HCT116 (cell line): Measurements from ENCODE around the gene IDH3G. TPM values are rescaled to one million over a fixed set of nuclear protein-coding genes. Genes with fewer than 3 reads are reported as not detected.

Source experiments
- ATAC-seq: fragments of 200-7000 bp; cut with Tn5 transposase; 2 replicates; pipeline ENCODE4 v1.9.1; 2020; ENCODE audit warnings: mild to moderate bottlenecking, moderate library complexity
- BruUV-seq: library from RNA; stranded (reverse); fragments of 400-500 nt; replicated peaks from 2 replicates; lab custom pipeline; 2021; lab: Mats Ljungman, UMichigan
- CTCF ChIA-PET: fragments of 300-600 bp; sonication (Branson Sonifier 250); formaldehyde crosslinking; loops from one replicate; lab custom pipeline; 2021; ENCODE audit warnings: antibody characterized with exemption; lab: Charles Lee
- POLR2A ChIA-PET: fragments of 300-600, 350-600 bp; sonication (Branson Sonifier 250); formaldehyde crosslinking; loops from one replicate; lab custom pipeline; 2021; ENCODE audit warnings: antibody characterized with exemption; lab: Charles Lee
- RAD21 ChIA-PET, 2 experiments: fragments of 300-600 bp; sonication (Branson Sonifier 250); formaldehyde crosslinking; loops; one replicate each; lab custom pipeline; 2023; ENCODE audit warnings: low total read pairs in 2 of 2; ENCODE audit not compliant: uncharacterized antibody in 2 of 2, unreplicated experiment in 2 of 2, low non-redundant PET in 1 of 2; lab: Charles Lee
- DNase-seq: peaks from one replicate; pipeline ENCODE4 v3.0.0-alpha.2; 2010; ENCODE audit warnings: low read depth, low spot score
- H2AFZ ChIP-seq: fragments of 200-600 bp; shearing (Covaris generic), sonication (generic); 2 replicates; pipeline ENCODE4 v1.6.1; 2017; ENCODE audit warnings: low read depth, mixed run types, mixed read lengths, antibody characterized with exemption, low read length; ENCODE audit not compliant: poor library complexity, severe bottlenecking
- H3K27ac ChIP-seq: 2 replicates; pipeline ENCODE4 v1.5.1; 2012; ENCODE audit warnings: low read depth, low read length
- H3K27me3 ChIP-seq: fragments of 200-600 bp; sonication (generic); 2 replicates; pipeline ENCODE4 v1.6.1; 2016; ENCODE audit warnings: mixed run types, low read length, mixed read lengths; ENCODE audit not compliant: insufficient read depth
- H3K36me3 ChIP-seq, 2 experiments: fragments of 200-500 bp in 1 of 2; fragments of 200-600 bp in 1 of 2; sonication (Bioruptor generic) in 1 of 2; sonication (generic) in 1 of 2; 2 replicates each; pipeline versions ENCODE4 v1.5.1 to v1.6.1; 2014 to 2016; ENCODE audit warnings: low read length in 2 of 2, inconsistent platforms in 1 of 2, mixed read lengths in 1 of 2, mixed run types in 1 of 2; ENCODE audit not compliant: insufficient read depth in 2 of 2, control insufficient read depth in 1 of 2
- H3K4me1 ChIP-seq, 2 experiments: fragments of 200-600 bp in 1 of 2; sonication (generic) in 1 of 2; 2 replicates each; pipeline versions ENCODE4 v1.5.1 to v1.6.1; 2012 to 2017; ENCODE audit warnings: low read length in 2 of 2, inconsistent platforms in 1 of 2, mild to moderate bottlenecking in 1 of 2, mixed read lengths in 1 of 2, mixed run types in 1 of 2, moderate library complexity in 1 of 2; ENCODE audit not compliant: insufficient read depth in 2 of 2, control insufficient read depth in 1 of 2
- H3K4me2 ChIP-seq: fragments of 200-600 bp; sonication (generic); 2 replicates; pipeline ENCODE4 v1.6.1; 2017; ENCODE audit warnings: mixed run types, low read length, mixed read lengths
- H3K4me3 ChIP-seq, 2 experiments: fragments of 200-600 bp in 1 of 2; sonication (generic) in 1 of 2; replicated peaks in 1 of 2; 2 replicates each; pipeline ENCODE4 v1.5.1; 2011 to 2016; ENCODE audit warnings: low read length in 2 of 2, control low read depth in 1 of 2, low read depth in 1 of 2, mild to moderate bottlenecking in 1 of 2, mixed read lengths in 1 of 2, mixed run types in 1 of 2
- H3K79me2 ChIP-seq: fragments of 200-600 bp; sonication (generic); 2 replicates; pipeline ENCODE4 v1.6.1; 2017; ENCODE audit warnings: mild to moderate bottlenecking, mixed run types, low read length, moderate library complexity, mixed read lengths; ENCODE audit not compliant: insufficient read depth
- H3K9ac ChIP-seq: fragments of 200-600 bp; sonication (generic); 2 replicates; pipeline ENCODE4 v1.6.1; 2016; ENCODE audit warnings: low read length, mixed read lengths
- H3K9me2 ChIP-seq: fragments of 200-600 bp; sonication (generic), shearing (Covaris generic); 2 replicates; pipeline ENCODE4 v1.6.1; 2017; ENCODE audit warnings: mixed run types, mild to moderate bottlenecking, moderate library complexity; ENCODE audit not compliant: insufficient read depth
- H3K9me3 ChIP-seq, 2 experiments: fragments of 200-500 bp in 1 of 2; fragments of 200-600 bp in 1 of 2; sonication (Bioruptor generic) in 1 of 2; sonication (generic) in 1 of 2; 2 replicates each; pipeline ENCODE4 v1.6.1; 2014 to 2017; ENCODE audit warnings: low read length in 2 of 2, mixed read lengths in 2 of 2, inconsistent platforms in 1 of 2, low read depth in 1 of 2, mild to moderate bottlenecking in 1 of 2, mixed run types in 1 of 2, moderate library complexity in 1 of 2; ENCODE audit not compliant: control insufficient read depth in 1 of 2, insufficient read depth in 1 of 2
- H4K20me1 ChIP-seq: fragments of 200-600 bp; sonication (generic), shearing (Covaris generic); 2 replicates; pipeline ENCODE4 v1.6.1; 2017; ENCODE audit warnings: mixed run types, mild to moderate bottlenecking, moderate library complexity; ENCODE audit not compliant: insufficient read depth
- CBX3 ChIP-seq: IDR thresholded peaks from 2 replicates; pipeline ENCODE4 v1.6.1; 2012; ENCODE audit warnings: low read depth
- CEBPB ChIP-seq: IDR thresholded peaks from 2 replicates; pipeline ENCODE4 v1.6.1; 2012; ENCODE audit warnings: low read depth
- ELF1 ChIP-seq: IDR thresholded peaks from 2 replicates; pipeline ENCODE4 v1.6.1; 2012; ENCODE audit warnings: low read depth, borderline replicate concordance
- EZH2 ChIP-seq: fragments of 200-600 bp; sonication (generic); IDR thresholded peaks from 2 replicates; pipeline ENCODE4 v1.6.1; 2017; ENCODE audit warnings: antibody characterized with exemption, mixed run types
- MAX ChIP-seq: IDR thresholded peaks from 2 replicates; pipeline ENCODE4 v1.6.1; 2012
- POLR2A ChIP-seq: IDR thresholded peaks from 2 replicates; pipeline ENCODE4 v1.7.0; 2011; ENCODE audit warnings: borderline replicate concordance; ENCODE audit not compliant: insufficient read depth, insufficient read length; ENCODE audit errors: extremely low read depth
- POLR2AphosphoS5 ChIP-seq: IDR thresholded peaks from 2 replicates; pipeline ENCODE4 v1.6.1; 2011; ENCODE audit warnings: mild to moderate bottlenecking, low read depth, low read length, moderate library complexity
- REST ChIP-seq: IDR thresholded peaks from 2 replicates; pipeline ENCODE4 v1.6.1; 2012; ENCODE audit warnings: low read depth
- intact Hi-C: fragments of 100-400 bp; cut with micrococcal nuclease; formaldehyde crosslinking; loops from 2 replicates; pipeline ENCODE4 v1.10.0; 2022
- total RNA-seq: library from RNA; stranded (reverse); gene quantifications from one replicate; pipeline ENCODE4 v1.2.1, GENCODE V29; 2021; ENCODE audit not compliant: unreplicated experiment

The IDH3G gene
- total RNA-seq, 1 experiment from 2014 or later = 49.7 TPM

DNA sequence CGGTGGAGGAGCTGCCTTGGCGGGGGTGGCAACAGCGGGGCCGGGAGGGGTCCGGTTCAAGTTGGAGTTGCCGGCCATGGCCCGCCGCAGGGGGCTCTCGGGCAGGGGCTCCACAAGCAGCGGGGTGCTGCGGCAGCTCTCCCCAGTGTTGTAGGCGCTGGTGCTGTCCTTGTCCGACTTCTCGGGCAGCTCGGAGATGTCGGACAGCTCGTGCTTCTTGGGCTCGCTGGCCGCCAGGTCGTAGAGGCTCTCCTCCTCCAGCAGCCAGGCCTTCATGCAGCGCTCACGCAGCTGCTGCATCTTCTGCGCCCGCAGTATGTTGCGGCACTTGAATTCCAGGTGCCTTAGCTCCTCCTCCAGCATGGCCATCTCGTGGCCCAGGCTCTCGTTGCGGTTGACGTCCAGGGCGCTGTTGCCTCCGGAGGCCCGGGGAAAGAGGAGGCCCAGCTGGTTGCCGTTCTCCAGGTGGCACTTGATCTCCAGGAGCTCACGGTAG, 10.0 kb upstream of the IDH3G start:
- Histone ChIP-seq H3K36me3 (no peaks in the 10 kb centered on the region), H3K27me3 (no peaks in the 10 kb centered on the region), H3K79me2 (no peaks in the 10 kb centered on the region), H3K4me1 (no peaks in the 10 kb centered on the region), H3K4me3 (no peak overlapping the region), H4K20me1 (no peaks in the 10 kb centered on the region), H2AFZ (no peak overlapping the region), H3K4me2 (no peak overlapping the region), H3K9me3 (no peaks in the 10 kb centered on the region), H3K9ac (no peak overlapping the region), H3K27ac (no peak overlapping the region), H3K9me2 (no peaks in the 10 kb centered on the region)
- DNase-seq (no peak), ATAC-seq (no peak)
- no peak for TF ChIP-seq CEBPB
- TF ChIP-seq POLR2AphosphoS5 = no peak
- TF ChIP-seq REST = no peak
- no peak for TF ChIP-seq ELF1
- TF ChIP-seq POLR2A = no peak
- TF ChIP-seq CBX3 = no peak
- TF ChIP-seq MAX = no peak
- no peak for TF ChIP-seq EZH2
- POLR2A ChIA-PET = interaction anchor here (1.0 kb wide), 1 partner anchor 10 kb away, joined by 3 read pairs; the partner anchor contains the start of genes IDH3G and SSR4
- BruUV-seq = no TSS peak
- CTCF ChIA-PET = no interaction called here
- intact Hi-C loops = no loop called here
- RAD21 ChIA-PET = no interaction called here
